DMS53 treated with DMSO at 0.1 percent for 48 hours (cell line): ENCODE data around the gene MFSD11.
A peak's percentile ranks its signal among the peaks of the same experiment; 100 is the strongest.
"Not testable (repeated sequence)": the region's sequence is repeated elsewhere in the genome, so short reads cannot be mapped to it uniquely, and the experiment has no call there.

Experiments used
- DNase-seq: peaks from one replicate; lab custom pipeline; 2025; ENCODE audit not compliant: unreplicated experiment; lab: John Stamatoyannopoulos, UW

The MFSD11 gene

GRCh38 chr17:76726231-76726775 is 11.6 kb upstream of the MFSD11 start, which contains the start of gene JMJD6:
TSS of gene JMJD6 (minus strand) at chr17:76726606. CDS start at chr17:76726475, 131 bp downstream.
- DNase-seq: peak; percentile 93

- DNase-seq: peak; percentile 49
Measured at GRCh38 chr17:76726776-76727718, 10.9 kb upstream of the MFSD11 start, which contains the start of gene METTL23. TSS of gene METTL23 (plus strand) at chr17:76726839. CDS start at chr17:76729711, 2,872 bp downstream.

- no peak for DNase-seq
Measured at GRCh38 chr17:76727745-76728456, 10.0 kb upstream of the MFSD11 start.

GRCh38 chr17:76731800-76732733 is 5.9 kb upstream of the MFSD11 start:
- not testable (repeated sequence) for DNase-seq

GRCh38 chr17:76732734-76733617 is 4.9 kb upstream of the MFSD11 start:
- DNase-seq: no peak

GRCh38 chr17:76733618-76733957 is 4.3 kb upstream of the MFSD11 start:
- DNase-seq: no peak

- DNase-seq: no peak
Measured at GRCh38 chr17:76734080-76734840, 3.7 kb upstream of the MFSD11 start.

GRCh38 chr17:76735006-76735405 is 2.9 kb upstream of the MFSD11 start:
- peak; percentile 24 for DNase-seq

GRCh38 chr17:76735586-76736348 is 2.2 kb upstream of the MFSD11 start:
- DNase-seq: no peak

GRCh38 chr17:76736349-76737081 is 1.4 kb upstream of the MFSD11 start:
- no peak for DNase-seq

GRCh38 chr17:76737082-76737675 is 740 bp upstream of the MFSD11 start, which contains the start of gene SRSF2:
TSS of gene SRSF2 (minus strand) at chr17:76737331. CDS start at chr17:76737160, 171 bp downstream.
- peak; percentile 95 for DNase-seq

GRCh38 chr17:76738468-76738850 is 540 bp downstream of the MFSD11 start:
- no peak for DNase-seq

GRCh38 chr17:76739568-76740115 is 1.7 kb downstream of the MFSD11 start:
- not testable (repeated sequence) for DNase-seq

GRCh38 chr17:76740329-76741118 is 2.6 kb downstream of the MFSD11 start:
- DNase-seq: no peak

- DNase-seq: no peak
Measured at GRCh38 chr17:76742958-76743357, 5.0 kb downstream of the MFSD11 start.

GRCh38 chr17:76744747-76745146 is 6.8 kb downstream of the MFSD11 start:
- DNase-seq: no peak
